ENCODE data around the gene DLEC1.

- TF ChIP-seq POLR2A (IDR thresholded peaks at IDR 0.05; ENCODE audit: low read depth, low read length) (no peak), TAF1 (IDR thresholded peaks at IDR 0.05; ENCODE audit: borderline replicate concordance, low read depth, low read length) (no peak)
Measured at GRCh38 chr3:38046821-38047220, 7.8 kb downstream of the DLEC1 start.

Data from GM12892 (cell line).